Caco-2 (cell line): Measurements from ENCODE around the gene DENND1B. TPM values are rescaled to one million over a fixed set of nuclear protein-coding genes. Genes with fewer than 3 reads are reported as not detected.

Experiments used
- BruUV-seq: library from RNA; stranded (reverse); fragments of 400-500 nt; replicated peaks from 2 replicates; lab custom pipeline; 2021; lab: Mats Ljungman, UMichigan
- CTCF ChIA-PET: fragments of 300-600 bp; sonication (Branson Sonifier 250); formaldehyde crosslinking; loops from one replicate; lab custom pipeline; 2022; ENCODE audit warnings: antibody characterized with exemption; lab: Charles Lee
- POLR2A ChIA-PET: fragments of 300-600 bp; sonication (Branson Sonifier 250); formaldehyde crosslinking; loops from one replicate; lab custom pipeline; 2022; ENCODE audit warnings: antibody characterized with exemption; lab: Charles Lee
- DNase-seq, 2 experiments: peaks; one replicate each; pipeline versions ENCODE4 v3.0.0 to v3.0.0-alpha.2; 2020 to 2022
- H3K27me3 ChIP-seq: replicated peaks from 2 replicates; pipeline ENCODE4 v1.6.0; 2011; ENCODE audit warnings: low read length; ENCODE audit not compliant: control insufficient read depth, insufficient read depth
- H3K36me3 ChIP-seq: 2 replicates; pipeline ENCODE4 v1.5.1; 2011; ENCODE audit warnings: low read length; ENCODE audit not compliant: control insufficient read depth, insufficient read depth
- H3K4me1 ChIP-seq: fragments of 250-450 bp; sonication (Bioruptor Pico); 2 replicates; pipeline ENCODE4 v1.5.1; 2020; ENCODE audit warnings: mild to moderate bottlenecking
- H3K4me3 ChIP-seq: 2 replicates; pipeline ENCODE4 v1.5.1; 2011; ENCODE audit warnings: low read depth, mild to moderate bottlenecking, control low read depth, low read length
- H3K9me3 ChIP-seq: fragments of 250-450 bp; sonication (Bioruptor Pico); 2 replicates; pipeline ENCODE4 v1.5.1; 2020; ENCODE audit warnings: mild to moderate bottlenecking, moderate library complexity
- H3K27ac Mint-ChIP-seq: one replicate; pipeline ENCODE4 v1.8.0; 2022; ENCODE audit warnings: mixed read lengths; ENCODE audit not compliant: unreplicated experiment
- H3K27me3 Mint-ChIP-seq: one replicate; pipeline ENCODE4 v1.8.0; 2022; ENCODE audit warnings: mixed read lengths; ENCODE audit not compliant: insufficient read depth, unreplicated experiment
- H3K36me3 Mint-ChIP-seq: one replicate; pipeline ENCODE4 v1.8.0; 2022; ENCODE audit warnings: mild to moderate bottlenecking, mixed read lengths; ENCODE audit not compliant: insufficient read depth, unreplicated experiment
- H3K4me1 Mint-ChIP-seq: one replicate; pipeline ENCODE4 v1.8.0; 2022; ENCODE audit warnings: low read depth, mixed read lengths; ENCODE audit not compliant: unreplicated experiment
- H3K4me3 Mint-ChIP-seq: one replicate; pipeline ENCODE4 v1.8.0; 2022; ENCODE audit warnings: mild to moderate bottlenecking, moderate library complexity, mixed read lengths; ENCODE audit not compliant: unreplicated experiment
- H3K9me3 Mint-ChIP-seq: one replicate; pipeline ENCODE4 v1.8.0; 2022; ENCODE audit warnings: mixed read lengths; ENCODE audit not compliant: unreplicated experiment
- intact Hi-C: fragments of 100-400 bp; cut with micrococcal nuclease; formaldehyde crosslinking; loops from one replicate; pipeline ENCODE4 v1.10.0; 2022; ENCODE audit not compliant: unreplicated experiment
- total RNA-seq: library from RNA; stranded (reverse); gene quantifications from 2 replicates; pipeline ENCODE4 v1.2.3, GENCODE V29; 2022
- TF ChIP-seq, protein P1 (sequence below), 2 experiments: fragments of 200-600 bp in 1 of 2; IDR thresholded peaks; 1 replicate in 1 of 2; 2 replicates in 1 of 2; pipeline versions ENCODE4 v1.5.1 to v1.8.0; 2011 to 2022; ENCODE audit warnings: antibody characterized with exemption in 1 of 2, control low read depth in 1 of 2, inconsistent platforms in 1 of 2, low read depth in 1 of 2, low read length in 1 of 2, mild to moderate bottlenecking in 1 of 2, moderate library complexity in 1 of 2; ENCODE audit not compliant: insufficient read depth in 1 of 2, severe bottlenecking in 1 of 2, unreplicated experiment in 1 of 2

Gene DENND1B
- total RNA-seq, 1 experiment from 2014 or later, result 9.6 TPM

GRCh38 chr1:197685785-197686184 is 89.5 kb downstream of the DENND1B start:
- Mint-ChIP-seq H3K4me1 (no peaks in the 10 kb centered on the region), H3K9me3 (peaks cover 10% of the 10 kb centered on the region), H3K4me3 (no peak overlapping the region), H3K36me3 (no peaks in the 10 kb centered on the region), H3K27ac (no peak overlapping the region), H3K27me3 (no peaks in the 10 kb centered on the region)
- intact Hi-C loops, result no loop called here
- ChIA-PET CTCF (no interaction called here), POLR2A (no interaction called here)
- no peak overlapping the region for H3K4me3 ChIP-seq
- no peaks in the 10 kb centered on the region for H3K4me1 ChIP-seq
- H3K36me3 ChIP-seq, result no peaks in the 10 kb centered on the region
- TF ChIP-seq, protein P1, sequence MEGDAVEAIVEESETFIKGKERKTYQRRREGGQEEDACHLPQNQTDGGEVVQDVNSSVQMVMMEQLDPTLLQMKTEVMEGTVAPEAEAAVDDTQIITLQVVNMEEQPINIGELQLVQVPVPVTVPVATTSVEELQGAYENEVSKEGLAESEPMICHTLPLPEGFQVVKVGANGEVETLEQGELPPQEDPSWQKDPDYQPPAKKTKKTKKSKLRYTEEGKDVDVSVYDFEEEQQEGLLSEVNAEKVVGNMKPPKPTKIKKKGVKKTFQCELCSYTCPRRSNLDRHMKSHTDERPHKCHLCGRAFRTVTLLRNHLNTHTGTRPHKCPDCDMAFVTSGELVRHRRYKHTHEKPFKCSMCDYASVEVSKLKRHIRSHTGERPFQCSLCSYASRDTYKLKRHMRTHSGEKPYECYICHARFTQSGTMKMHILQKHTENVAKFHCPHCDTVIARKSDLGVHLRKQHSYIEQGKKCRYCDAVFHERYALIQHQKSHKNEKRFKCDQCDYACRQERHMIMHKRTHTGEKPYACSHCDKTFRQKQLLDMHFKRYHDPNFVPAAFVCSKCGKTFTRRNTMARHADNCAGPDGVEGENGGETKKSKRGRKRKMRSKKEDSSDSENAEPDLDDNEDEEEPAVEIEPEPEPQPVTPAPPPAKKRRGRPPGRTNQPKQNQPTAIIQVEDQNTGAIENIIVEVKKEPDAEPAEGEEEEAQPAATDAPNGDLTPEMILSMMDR (IDR thresholded peaks at IDR 0.05; ENCODE audit: insufficient read depth in 1 of 2, low read depth in 1 of 2, low read length in 1 of 2, severe bottlenecking in 1 of 2, unreplicated experiment in 1 of 2), result no peak
- H3K27me3 ChIP-seq, result no peaks in the 10 kb centered on the region
- no peaks in the 10 kb centered on the region for H3K9me3 ChIP-seq
- DNase-seq, result no peak
- no TSS peak for BruUV-seq

GRCh38 chr1:197683895-197684553 is 91.3 kb downstream of the DENND1B start:
- no peaks in the 10 kb centered on the region for H3K27me3 Mint-ChIP-seq
- ChIA-PET POLR2A (no interaction called here), CTCF (no interaction called here)
- TF ChIP-seq, protein P1 (IDR thresholded peaks at IDR 0.05; ENCODE audit: insufficient read depth in 1 of 2, low read depth in 1 of 2, low read length in 1 of 2, severe bottlenecking in 1 of 2, unreplicated experiment in 1 of 2), result no peak
- H3K9me3 ChIP-seq, result no peaks in the 10 kb centered on the region
- no peak overlapping the region for H3K27ac Mint-ChIP-seq
- no peak overlapping the region for H3K4me3 ChIP-seq
- H3K9me3 Mint-ChIP-seq, result peaks cover 10% of the 10 kb centered on the region
- no peaks in the 10 kb centered on the region for H3K4me1 Mint-ChIP-seq
- H3K36me3 ChIP-seq, result no peaks in the 10 kb centered on the region
- no peak for DNase-seq
- H3K4me1 ChIP-seq, result no peaks in the 10 kb centered on the region
- intact Hi-C loops, result no loop called here
- no peaks in the 10 kb centered on the region for H3K27me3 ChIP-seq
- no peaks in the 10 kb centered on the region for H3K36me3 Mint-ChIP-seq
- BruUV-seq, result no TSS peak
- no peak overlapping the region for H3K4me3 Mint-ChIP-seq

GRCh38 chr1:197683280-197683679 is 92.0 kb downstream of the DENND1B start:
- H3K27ac Mint-ChIP-seq, result no peak overlapping the region

More at GRCh38 chr1:197683280-197683679, 92.0 kb downstream of the DENND1B start:
- no peak overlapping the region for H3K4me3 Mint-ChIP-seq
- H3K4me1 Mint-ChIP-seq, result no peaks in the 10 kb centered on the region
- no peak for DNase-seq
- no TSS peak for BruUV-seq
- no peaks in the 10 kb centered on the region for H3K36me3 Mint-ChIP-seq
- H3K27me3 Mint-ChIP-seq, result no peaks in the 10 kb centered on the region
- no peak overlapping the region for H3K4me3 ChIP-seq
- TF ChIP-seq, protein P1 (IDR thresholded peaks at IDR 0.05; ENCODE audit: insufficient read depth in 1 of 2, low read depth in 1 of 2, low read length in 1 of 2, severe bottlenecking in 1 of 2, unreplicated experiment in 1 of 2), result no peak
- no peaks in the 10 kb centered on the region for H3K4me1 ChIP-seq
- H3K36me3 ChIP-seq, result no peaks in the 10 kb centered on the region
- CTCF ChIA-PET, result no interaction called here
- intact Hi-C loops, result no loop called here
- peaks cover 5% of the 10 kb centered on the region for H3K9me3 Mint-ChIP-seq
- POLR2A ChIA-PET, result no interaction called here
- no peaks in the 10 kb centered on the region for H3K9me3 ChIP-seq
- no peaks in the 10 kb centered on the region for H3K27me3 ChIP-seq
